ENCODE measurements around the gene NLRC5.

GRCh38 chr16:57028086-57028485 lies 38.7 kb downstream of the NLRC5 start:
- no peak for TF ChIP-seq EZH2 (IDR thresholded peaks at IDR 0.05; ENCODE audit: insufficient read depth, low read length)
- no peak for TF ChIP-seq CTCF (IDR thresholded peaks at IDR 0.05; ENCODE audit: insufficient read depth, low read depth, low read length)
